GM21360 (cell line): ENCODE results near the gene WIPI1.
"Not testable (repeated sequence)": the region's sequence is repeated elsewhere in the genome, so short reads cannot be mapped to it uniquely, and the experiment has no call there.

Experiments used
- ATAC-seq: cut with Tn5 transposase; IDR thresholded peaks from one replicate; pipeline ENCODE4 v1.9.1; 2021; ENCODE audit warnings: mild to moderate bottlenecking, moderate library complexity; ENCODE audit not compliant: unreplicated experiment

WIPI1 gene, protein sequence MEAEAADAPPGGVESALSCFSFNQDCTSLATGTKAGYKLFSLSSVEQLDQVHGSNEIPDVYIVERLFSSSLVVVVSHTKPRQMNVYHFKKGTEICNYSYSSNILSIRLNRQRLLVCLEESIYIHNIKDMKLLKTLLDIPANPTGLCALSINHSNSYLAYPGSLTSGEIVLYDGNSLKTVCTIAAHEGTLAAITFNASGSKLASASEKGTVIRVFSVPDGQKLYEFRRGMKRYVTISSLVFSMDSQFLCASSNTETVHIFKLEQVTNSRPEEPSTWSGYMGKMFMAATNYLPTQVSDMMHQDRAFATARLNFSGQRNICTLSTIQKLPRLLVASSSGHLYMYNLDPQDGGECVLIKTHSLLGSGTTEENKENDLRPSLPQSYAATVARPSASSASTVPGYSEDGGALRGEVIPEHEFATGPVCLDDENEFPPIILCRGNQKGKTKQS

DNA sequence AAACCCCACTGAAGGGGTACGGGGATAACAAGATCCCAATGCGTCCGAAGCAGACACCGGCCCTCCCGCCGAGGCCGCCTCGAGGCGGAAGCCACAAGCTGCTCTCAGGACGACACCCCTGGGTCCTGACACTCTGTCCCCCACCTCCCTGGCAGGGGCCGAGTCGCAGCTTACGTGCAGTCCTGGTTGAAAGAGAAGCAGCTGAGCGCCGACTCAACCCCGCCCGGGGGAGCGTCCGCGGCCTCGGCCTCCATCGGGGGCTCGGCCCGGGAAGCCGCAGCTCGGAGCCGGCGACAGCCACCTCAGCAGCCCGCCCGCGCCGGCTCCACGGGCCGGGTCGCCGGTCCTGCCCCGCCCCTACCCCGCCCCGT is at the start of gene WIPI1:
Gene WIPI1, minus strand, starts transcription at position 329 of the 371 bp plus-strand sequence. Its CDS starts 75 bp downstream, at position 254.
- peak; percentile 23 for ATAC-seq

DNA sequence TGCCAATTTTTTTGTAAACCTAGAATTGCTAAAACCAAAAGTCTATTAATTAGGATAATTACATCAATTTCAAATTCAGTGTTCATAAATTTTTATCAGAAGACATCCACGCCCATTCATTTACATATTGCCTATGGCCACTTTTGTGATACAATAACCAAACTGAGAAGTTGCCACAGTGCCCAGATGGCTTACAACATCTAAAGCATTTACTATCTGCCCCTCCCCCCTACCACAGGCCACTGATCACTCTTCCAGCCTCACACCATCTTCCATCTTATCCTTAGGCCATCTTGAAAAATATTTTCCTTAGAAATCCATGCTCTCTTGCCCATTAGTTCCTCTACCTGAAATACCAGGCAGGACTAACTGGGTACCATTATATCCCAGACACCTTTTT is 48.7 kb upstream of the WIPI1 start:
- ATAC-seq = no peak

GRCh38 chr17:68501074-68501473 is 43.8 kb upstream of the WIPI1 start:
- ATAC-seq = no peak

DNA sequence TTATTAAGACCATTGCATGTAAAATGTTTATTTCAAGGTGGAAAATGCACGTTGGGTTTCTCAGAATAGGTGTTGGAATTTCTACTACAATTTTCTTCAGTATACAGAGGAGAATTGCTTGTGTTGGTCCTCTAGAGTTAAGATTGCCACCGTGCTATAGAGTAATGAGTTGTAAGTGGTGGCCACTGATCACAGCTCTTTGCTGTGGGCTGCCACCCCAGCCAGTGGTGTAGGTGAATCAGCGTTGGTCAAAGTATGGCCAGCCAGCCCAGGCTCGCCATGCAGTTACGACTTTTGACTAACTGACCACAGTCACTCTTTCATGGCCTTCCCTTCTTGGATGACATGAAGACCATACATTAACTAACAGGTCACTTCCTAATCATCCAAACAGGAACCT is 42.3 kb upstream of the WIPI1 start:
- ATAC-seq = no peak

- ATAC-seq = peak; percentile 29
These were observed 41.4 kb upstream of the WIPI1 start for GRCh38 chr17:68498479-68499326.

DNA sequence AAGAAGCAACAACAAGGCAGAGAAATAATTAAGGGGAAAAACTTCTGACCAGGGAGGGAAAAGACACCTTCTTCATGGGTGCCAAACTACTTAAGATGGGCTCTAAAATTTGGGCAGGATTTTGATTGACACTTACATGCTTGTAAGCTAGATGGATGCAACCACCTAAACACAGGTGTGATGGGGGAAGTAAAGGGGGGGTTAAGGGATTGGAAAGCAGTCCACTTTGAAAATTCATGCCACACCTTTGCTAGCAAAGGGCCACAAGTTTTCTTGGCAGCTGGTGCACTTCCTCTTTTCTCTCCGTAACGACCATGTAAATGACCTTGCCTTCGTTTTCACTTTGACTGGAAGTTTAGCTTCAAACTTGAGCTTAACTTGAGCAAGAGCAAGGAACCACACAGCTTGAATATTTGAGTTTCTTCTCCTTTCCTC is 40.6 kb upstream of the WIPI1 start:
- peak; percentile 86 for ATAC-seq

- ATAC-seq = no peak
These were observed 37.8 kb upstream of the WIPI1 start for GRCh38 chr17:68495081-68495480.

- not testable (repeated sequence) for ATAC-seq
These were observed 35.2 kb upstream of the WIPI1 start for GRCh38 chr17:68492394-68493054.

DNA sequence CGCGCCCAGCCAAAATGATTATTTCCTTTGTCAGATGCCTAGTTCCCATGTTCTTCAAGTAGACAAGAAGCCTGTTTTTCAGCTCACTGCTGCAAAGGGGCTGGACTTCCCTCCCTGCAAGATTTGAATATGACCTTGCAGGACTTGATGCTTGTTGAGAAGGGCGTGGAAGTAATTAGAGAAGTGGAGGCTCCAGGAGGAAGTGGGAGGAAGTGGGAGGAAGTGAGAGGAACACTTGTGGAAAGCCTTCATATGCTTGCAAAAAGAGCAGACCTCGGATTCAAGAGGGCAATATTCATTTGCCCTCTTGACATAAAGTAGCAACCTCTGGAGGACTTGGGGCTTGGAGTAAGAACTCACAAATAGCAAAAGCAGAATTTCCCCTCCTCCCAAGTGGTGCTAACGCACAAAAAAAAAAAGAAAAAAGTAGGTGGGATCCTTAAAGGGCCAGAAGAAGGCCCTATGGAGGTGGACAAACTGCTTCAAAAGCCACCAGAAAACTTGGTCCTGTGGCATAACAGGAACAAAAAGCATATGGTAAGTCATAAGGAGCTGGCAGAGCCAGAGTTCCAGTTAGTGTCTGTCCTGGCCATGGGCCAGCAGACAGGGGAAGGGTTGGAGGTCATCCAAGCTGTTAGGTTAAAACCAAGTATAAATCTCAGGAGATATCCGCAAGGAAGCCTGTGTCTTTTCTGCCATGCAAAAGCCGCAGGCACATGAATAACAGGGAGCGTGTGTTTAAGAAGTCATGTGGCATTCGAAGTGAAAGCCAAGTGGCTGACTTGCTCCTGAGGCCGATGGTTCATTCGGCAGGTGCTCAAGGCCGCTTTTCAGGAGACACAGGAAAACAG is 34.3 kb upstream of the WIPI1 start:
- no peak for ATAC-seq

DNA sequence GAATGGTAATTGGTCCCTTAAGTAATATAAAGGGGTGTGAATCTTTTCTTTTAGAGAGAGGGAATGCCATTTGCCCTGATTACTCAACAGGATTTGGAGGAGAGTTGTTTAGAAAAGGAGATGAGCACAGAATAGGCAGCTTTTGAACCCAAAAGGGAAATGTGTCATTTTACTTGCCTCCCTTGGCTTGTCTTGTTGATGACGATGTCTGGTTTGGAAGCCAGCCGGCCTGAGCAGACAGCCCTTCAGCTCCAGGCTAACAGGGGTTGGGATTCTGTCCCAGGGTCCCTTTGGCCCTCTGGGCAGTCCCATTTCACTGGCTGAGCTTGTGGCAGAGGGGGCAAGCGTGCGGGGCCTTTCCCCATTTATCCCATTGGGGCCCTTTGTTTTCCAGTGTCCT is 32.6 kb upstream of the WIPI1 start:
- ATAC-seq = no peak

GRCh38 chr17:68484458-68484857 is 27.2 kb upstream of the WIPI1 start:
- no peak for ATAC-seq

- no peak for ATAC-seq
These were observed 25.3 kb upstream of the WIPI1 start for GRCh38 chr17:68482576-68483041.

DNA sequence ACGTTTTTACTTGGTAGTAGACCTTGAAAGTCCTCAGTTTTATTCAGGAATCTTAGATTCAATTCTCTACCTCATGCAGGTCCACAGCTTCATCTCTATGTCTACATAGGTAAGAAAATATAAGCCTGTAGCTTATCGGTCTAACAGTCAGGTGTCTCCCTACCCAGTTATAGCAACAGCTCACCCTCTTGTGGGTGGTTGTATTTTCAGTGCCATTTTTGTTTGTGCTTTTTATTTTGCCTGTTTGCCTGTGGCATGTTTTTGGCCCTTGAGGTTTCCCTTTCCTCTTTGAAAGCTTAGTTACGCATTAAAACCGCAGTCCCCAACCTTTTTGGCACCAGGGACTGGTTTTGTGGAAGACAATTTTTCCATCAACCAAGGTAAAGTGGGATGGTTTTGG is 23.6 kb upstream of the WIPI1 start:
- no peak for ATAC-seq

DNA sequence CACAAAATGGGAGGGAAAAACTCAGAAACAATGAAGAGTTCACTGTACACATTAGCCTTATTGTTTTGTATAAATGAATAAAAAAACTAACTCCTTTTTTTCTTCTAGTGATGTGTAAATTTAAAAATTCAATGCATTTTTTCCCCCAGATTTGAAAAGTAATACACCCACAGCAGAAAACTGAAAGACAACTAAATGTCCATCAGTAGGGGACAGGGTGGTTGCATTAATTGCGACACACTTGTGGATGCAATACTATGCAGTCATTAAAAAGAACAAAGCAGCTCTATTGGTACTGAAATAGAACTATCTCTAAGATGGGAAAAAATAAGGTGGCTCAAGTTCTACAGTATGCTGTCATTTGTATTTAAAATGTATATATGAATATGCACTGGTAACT is 13.7 kb upstream of the WIPI1 start:
- no peak for ATAC-seq

DNA sequence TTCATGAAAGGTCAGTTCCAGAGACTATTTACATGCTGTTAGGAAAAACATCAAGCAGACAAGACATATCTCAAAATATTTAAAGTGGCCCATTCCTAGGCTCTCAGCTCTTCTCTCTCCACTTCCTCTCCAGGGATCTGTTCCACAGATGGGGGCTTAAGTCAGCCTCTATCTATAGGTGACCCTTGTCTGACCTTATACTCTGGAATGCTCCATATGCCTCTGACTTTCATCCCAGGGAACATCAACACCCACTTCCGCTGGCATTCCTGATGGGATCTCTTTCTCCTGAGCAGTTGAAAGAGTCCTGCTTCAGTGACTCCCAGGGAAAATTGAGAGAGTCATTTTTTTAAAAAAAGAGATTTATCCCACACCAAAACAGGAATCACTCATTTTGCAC is 11.5 kb upstream of the WIPI1 start:
- ATAC-seq = no peak

DNA sequence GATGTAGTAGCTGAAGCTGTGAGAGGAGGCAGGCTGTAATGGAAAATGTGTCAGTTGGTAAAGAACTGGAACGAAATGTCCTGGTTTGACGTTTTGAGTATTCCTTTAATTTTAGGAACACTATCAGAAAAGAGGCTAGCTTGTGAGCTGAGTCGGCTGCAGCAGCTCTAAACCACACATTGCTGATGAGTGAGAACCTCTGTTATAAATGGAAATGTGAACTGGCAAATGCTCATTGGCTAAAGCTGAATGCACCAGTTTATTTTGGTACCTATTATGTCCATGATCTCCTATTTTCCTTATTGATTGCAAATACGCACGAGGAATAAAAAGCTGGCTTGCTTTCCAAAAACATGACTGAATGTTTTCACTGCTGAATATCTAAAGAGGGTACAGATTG is 11.0 kb upstream of the WIPI1 start:
- ATAC-seq = no peak

GRCh38 chr17:68463211-68464019 is 6.1 kb upstream of the WIPI1 start:
- no peak for ATAC-seq

- peak; percentile 39 for ATAC-seq
These were observed 5.3 kb upstream of the WIPI1 start for GRCh38 chr17:68462381-68463210.

DNA sequence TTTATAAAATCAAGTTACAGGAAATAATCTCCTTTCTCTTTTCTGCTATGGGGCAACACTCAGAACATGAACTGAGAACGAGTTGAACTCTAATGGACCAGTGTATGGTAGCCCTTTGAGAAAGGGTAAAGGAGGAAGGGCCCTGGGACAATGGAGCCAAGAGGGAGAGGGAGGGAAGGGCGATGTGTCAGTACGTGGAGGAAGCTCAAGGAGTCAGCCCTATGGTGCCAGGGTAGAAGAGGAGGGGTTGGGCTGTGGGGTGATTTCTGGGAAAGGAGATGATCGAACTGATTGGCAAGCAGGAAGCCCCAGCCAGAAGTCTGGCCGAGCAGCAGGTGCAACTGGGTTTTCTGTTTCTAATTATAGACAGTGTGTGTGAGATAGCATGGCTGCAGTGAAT is 4.3 kb upstream of the WIPI1 start:
- ATAC-seq = no peak
